H1 (cell line): ENCODE data around the gene IGLL5. TPM values are rescaled to one million over a fixed set of nuclear protein-coding genes. Genes with fewer than 3 reads are reported as not detected.

Experiments
- BRCA1 ChIP-seq: IDR thresholded peaks from 2 replicates; pipeline ENCODE4 v1.6.1; 2012; ENCODE audit warnings: low read depth, low read length, improper control_type of control experiment
- FOSL1 ChIP-seq: IDR thresholded peaks from 2 replicates; pipeline ENCODE4 v1.6.1; 2011; ENCODE audit warnings: mild to moderate bottlenecking, low read depth, low read length, moderate library complexity; ENCODE audit not compliant: insufficient read depth
- NANOG ChIP-seq: IDR thresholded peaks from 2 replicates; pipeline ENCODE4 v1.6.1; 2011; ENCODE audit warnings: low read length, low read depth, mild to moderate bottlenecking, inconsistent platforms; ENCODE audit not compliant: insufficient read depth, poor library complexity, severe bottlenecking
- RBBP5 ChIP-seq: IDR thresholded peaks from 2 replicates; pipeline ENCODE4 v1.7.1; 2012; ENCODE audit warnings: low read depth, mild to moderate bottlenecking, inconsistent platforms, low read length, moderate library complexity, borderline replicate concordance
- RXRA ChIP-seq: IDR thresholded peaks from 2 replicates; pipeline ENCODE4 v1.6.1; 2011; ENCODE audit warnings: low read depth, mild to moderate bottlenecking, low read length, moderate library complexity; ENCODE audit not compliant: insufficient read depth
- TAF1 ChIP-seq: IDR thresholded peaks from 2 replicates; pipeline ENCODE4 v1.6.1; 2011; ENCODE audit warnings: mild to moderate bottlenecking, low read depth, low read length
- polyA plus RNA-seq, 7 experiments: library from polyadenylated mRNA; depleted of rRNA in 3 of 7; stranded (reverse) in 5 of 7; unstranded in 2 of 7; fragments of >200 nt in 5 of 7; fragments of 200-250 nt in 2 of 7; gene quantifications; 1 replicate in 5 of 7; 2 replicates in 1 of 7; 4 replicates in 1 of 7; pipeline versions ENCODE4 v1.2.1 to v1.2.3, GENCODE V29; 2011 to 2013; ENCODE audit warnings: missing spikeins in 2 of 7, mixed read lengths in 2 of 7
- total RNA-seq: library from RNA; stranded (reverse); fragmentation: NEBNext Ultra II Directional; extraction: Animal tissue kit (Norgen Biotek cat#: 25700); gene quantifications from 2 replicates; pipeline ENCODE4 v1.2.1, GENCODE V29; 2021
- TF ChIP-seq, protein P1 (sequence below): fragments of 300-600 bp; sonication (generic); IDR thresholded peaks from 2 replicates; pipeline ENCODE4 v1.7.1; 2012; ENCODE audit warnings: low read length, moderate library complexity, mild to moderate bottlenecking, inconsistent platforms; ENCODE audit not compliant: insufficient replicate concordance
- TF ChIP-seq, protein P2 (sequence below), 3 experiments: IDR thresholded peaks; 1 replicate in 2 of 3; 2 replicates in 1 of 3; pipeline versions ENCODE4 v1.5.1 to v1.6.1; 2011; ENCODE audit warnings: low read length in 3 of 3, mild to moderate bottlenecking in 3 of 3, inconsistent platforms in 2 of 3, low read depth in 1 of 3, moderate library complexity in 1 of 3; ENCODE audit not compliant: insufficient read depth in 1 of 3; ENCODE audit errors: control extremely low read depth in 1 of 3

The IGLL5 gene
- total and polyA plus RNA-seq, 2 of the 8 experiments (the other 6 are each of a cell fraction or from before 2014, with no cell fraction given), result not detected

DNA sequence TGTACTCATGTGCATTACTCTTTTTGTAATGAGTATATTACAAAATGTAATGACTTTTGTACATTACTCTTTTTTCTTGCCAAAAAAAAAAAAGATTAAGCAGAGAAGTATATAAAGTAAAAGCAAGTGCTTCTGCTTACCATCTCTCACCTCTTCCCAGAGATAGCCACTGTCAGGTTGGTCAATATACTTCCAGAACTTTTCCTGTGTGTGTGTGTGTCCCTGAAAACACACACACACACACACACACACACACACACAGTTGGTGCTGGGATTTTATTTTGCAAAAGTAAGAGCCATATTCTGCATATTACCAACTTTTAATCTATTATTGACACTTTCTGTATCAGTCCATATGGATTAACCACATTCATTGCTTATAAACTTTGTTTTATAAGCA, 2.5 kb downstream of the IGLL5 start (continued):
- TF ChIP-seq, protein P1, sequence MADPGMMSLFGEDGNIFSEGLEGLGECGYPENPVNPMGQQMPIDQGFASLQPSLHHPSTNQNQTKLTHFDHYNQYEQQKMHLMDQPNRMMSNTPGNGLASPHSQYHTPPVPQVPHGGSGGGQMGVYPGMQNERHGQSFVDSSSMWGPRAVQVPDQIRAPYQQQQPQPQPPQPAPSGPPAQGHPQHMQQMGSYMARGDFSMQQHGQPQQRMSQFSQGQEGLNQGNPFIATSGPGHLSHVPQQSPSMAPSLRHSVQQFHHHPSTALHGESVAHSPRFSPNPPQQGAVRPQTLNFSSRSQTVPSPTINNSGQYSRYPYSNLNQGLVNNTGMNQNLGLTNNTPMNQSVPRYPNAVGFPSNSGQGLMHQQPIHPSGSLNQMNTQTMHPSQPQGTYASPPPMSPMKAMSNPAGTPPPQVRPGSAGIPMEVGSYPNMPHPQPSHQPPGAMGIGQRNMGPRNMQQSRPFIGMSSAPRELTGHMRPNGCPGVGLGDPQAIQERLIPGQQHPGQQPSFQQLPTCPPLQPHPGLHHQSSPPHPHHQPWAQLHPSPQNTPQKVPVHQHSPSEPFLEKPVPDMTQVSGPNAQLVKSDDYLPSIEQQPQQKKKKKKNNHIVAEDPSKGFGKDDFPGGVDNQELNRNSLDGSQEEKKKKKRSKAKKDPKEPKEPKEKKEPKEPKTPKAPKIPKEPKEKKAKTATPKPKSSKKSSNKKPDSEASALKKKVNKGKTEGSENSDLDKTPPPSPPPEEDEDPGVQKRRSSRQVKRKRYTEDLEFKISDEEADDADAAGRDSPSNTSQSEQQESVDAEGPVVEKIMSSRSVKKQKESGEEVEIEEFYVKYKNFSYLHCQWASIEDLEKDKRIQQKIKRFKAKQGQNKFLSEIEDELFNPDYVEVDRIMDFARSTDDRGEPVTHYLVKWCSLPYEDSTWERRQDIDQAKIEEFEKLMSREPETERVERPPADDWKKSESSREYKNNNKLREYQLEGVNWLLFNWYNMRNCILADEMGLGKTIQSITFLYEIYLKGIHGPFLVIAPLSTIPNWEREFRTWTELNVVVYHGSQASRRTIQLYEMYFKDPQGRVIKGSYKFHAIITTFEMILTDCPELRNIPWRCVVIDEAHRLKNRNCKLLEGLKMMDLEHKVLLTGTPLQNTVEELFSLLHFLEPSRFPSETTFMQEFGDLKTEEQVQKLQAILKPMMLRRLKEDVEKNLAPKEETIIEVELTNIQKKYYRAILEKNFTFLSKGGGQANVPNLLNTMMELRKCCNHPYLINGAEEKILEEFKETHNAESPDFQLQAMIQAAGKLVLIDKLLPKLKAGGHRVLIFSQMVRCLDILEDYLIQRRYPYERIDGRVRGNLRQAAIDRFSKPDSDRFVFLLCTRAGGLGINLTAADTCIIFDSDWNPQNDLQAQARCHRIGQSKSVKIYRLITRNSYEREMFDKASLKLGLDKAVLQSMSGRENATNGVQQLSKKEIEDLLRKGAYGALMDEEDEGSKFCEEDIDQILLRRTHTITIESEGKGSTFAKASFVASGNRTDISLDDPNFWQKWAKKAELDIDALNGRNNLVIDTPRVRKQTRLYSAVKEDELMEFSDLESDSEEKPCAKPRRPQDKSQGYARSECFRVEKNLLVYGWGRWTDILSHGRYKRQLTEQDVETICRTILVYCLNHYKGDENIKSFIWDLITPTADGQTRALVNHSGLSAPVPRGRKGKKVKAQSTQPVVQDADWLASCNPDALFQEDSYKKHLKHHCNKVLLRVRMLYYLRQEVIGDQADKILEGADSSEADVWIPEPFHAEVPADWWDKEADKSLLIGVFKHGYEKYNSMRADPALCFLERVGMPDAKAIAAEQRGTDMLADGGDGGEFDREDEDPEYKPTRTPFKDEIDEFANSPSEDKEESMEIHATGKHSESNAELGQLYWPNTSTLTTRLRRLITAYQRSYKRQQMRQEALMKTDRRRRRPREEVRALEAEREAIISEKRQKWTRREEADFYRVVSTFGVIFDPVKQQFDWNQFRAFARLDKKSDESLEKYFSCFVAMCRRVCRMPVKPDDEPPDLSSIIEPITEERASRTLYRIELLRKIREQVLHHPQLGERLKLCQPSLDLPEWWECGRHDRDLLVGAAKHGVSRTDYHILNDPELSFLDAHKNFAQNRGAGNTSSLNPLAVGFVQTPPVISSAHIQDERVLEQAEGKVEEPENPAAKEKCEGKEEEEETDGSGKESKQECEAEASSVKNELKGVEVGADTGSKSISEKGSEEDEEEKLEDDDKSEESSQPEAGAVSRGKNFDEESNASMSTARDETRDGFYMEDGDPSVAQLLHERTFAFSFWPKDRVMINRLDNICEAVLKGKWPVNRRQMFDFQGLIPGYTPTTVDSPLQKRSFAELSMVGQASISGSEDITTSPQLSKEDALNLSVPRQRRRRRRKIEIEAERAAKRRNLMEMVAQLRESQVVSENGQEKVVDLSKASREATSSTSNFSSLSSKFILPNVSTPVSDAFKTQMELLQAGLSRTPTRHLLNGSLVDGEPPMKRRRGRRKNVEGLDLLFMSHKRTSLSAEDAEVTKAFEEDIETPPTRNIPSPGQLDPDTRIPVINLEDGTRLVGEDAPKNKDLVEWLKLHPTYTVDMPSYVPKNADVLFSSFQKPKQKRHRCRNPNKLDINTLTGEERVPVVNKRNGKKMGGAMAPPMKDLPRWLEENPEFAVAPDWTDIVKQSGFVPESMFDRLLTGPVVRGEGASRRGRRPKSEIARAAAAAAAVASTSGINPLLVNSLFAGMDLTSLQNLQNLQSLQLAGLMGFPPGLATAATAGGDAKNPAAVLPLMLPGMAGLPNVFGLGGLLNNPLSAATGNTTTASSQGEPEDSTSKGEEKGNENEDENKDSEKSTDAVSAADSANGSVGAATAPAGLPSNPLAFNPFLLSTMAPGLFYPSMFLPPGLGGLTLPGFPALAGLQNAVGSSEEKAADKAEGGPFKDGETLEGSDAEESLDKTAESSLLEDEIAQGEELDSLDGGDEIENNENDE, result no peak
- TF ChIP-seq, protein P2, sequence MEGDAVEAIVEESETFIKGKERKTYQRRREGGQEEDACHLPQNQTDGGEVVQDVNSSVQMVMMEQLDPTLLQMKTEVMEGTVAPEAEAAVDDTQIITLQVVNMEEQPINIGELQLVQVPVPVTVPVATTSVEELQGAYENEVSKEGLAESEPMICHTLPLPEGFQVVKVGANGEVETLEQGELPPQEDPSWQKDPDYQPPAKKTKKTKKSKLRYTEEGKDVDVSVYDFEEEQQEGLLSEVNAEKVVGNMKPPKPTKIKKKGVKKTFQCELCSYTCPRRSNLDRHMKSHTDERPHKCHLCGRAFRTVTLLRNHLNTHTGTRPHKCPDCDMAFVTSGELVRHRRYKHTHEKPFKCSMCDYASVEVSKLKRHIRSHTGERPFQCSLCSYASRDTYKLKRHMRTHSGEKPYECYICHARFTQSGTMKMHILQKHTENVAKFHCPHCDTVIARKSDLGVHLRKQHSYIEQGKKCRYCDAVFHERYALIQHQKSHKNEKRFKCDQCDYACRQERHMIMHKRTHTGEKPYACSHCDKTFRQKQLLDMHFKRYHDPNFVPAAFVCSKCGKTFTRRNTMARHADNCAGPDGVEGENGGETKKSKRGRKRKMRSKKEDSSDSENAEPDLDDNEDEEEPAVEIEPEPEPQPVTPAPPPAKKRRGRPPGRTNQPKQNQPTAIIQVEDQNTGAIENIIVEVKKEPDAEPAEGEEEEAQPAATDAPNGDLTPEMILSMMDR (IDR thresholded peaks at IDR 0.05; ENCODE audit: control extremely low read depth in 1 of 3, insufficient read depth in 1 of 3, low read depth in 1 of 3, low read length in 3 of 3), result no peak
- no peak for TF ChIP-seq RXRA
- no peak for TF ChIP-seq TAF1
- no peak for TF ChIP-seq RBBP5
- no peak for TF ChIP-seq NANOG
- no peak for TF ChIP-seq FOSL1
- TF ChIP-seq BRCA1, result no peak
